Large intestine (tissue), 3 donors: ENCODE measurements around the gene RADIL. TPM values are rescaled to one million over a fixed set of nuclear protein-coding genes. Genes with fewer than 3 reads are reported as not detected.

ENCODE experiments used
- DNase-seq, 2 donors: peaks; one replicate each; pipeline versions ENCODE4 v3.0.0 to v3.0.0-alpha.2; 2013
- H3K27ac ChIP-seq: one replicate; pipeline ENCODE4 v1.5.1; 2013; ENCODE audit warnings: low read length
- H3K27me3 ChIP-seq: 2 replicates; pipeline ENCODE4 v1.6.1; 2013; ENCODE audit warnings: low read length; ENCODE audit not compliant: control insufficient read depth, insufficient read depth
- H3K36me3 ChIP-seq: 2 replicates; pipeline ENCODE4 v1.6.1; 2013; ENCODE audit warnings: low read length; ENCODE audit not compliant: control insufficient read depth, insufficient read depth
- H3K4me1 ChIP-seq: one replicate; pipeline ENCODE4 v1.6.1; 2013; ENCODE audit warnings: low read length; ENCODE audit not compliant: control insufficient read depth, insufficient read depth
- H3K4me3 ChIP-seq: one replicate; pipeline ENCODE4 v1.5.1; 2013; ENCODE audit warnings: low read length
- H3K9me3 ChIP-seq: one replicate; pipeline ENCODE4 v1.6.1; 2013; ENCODE audit warnings: mild to moderate bottlenecking, low read depth, low read length, moderate library complexity; ENCODE audit not compliant: control insufficient read depth
- WGBS: methylation state at CpG from one replicate; pipeline ENCODE4 v1.1.5; 2013; ENCODE audit warnings: low lambda C conversion rate; ENCODE audit not compliant: insufficient coverage; 5-methylcytosine and 5-hydroxymethylcytosine counted together
- polyA plus RNA-seq: library from polyadenylated mRNA; unstranded; fragments of 120-200 nt; gene quantifications from one replicate; pipeline ENCODE4 v1.2.1, GENCODE V29; 2013

The RADIL gene
- polyA plus RNA-seq, 1 donor: 2.1 TPM

- no CpG with 5 or more reads among the region's 22 CpGs for WGBS
- Histone ChIP-seq H3K36me3 (no peaks in the 10 kb centered on the region), H3K27me3 (no peaks in the 10 kb centered on the region), H3K4me3 (no peak overlapping the region), H3K27ac (no peak overlapping the region), H3K4me1 (no peaks in the 10 kb centered on the region), H3K9me3 (no peaks in the 10 kb centered on the region)
- DNase-seq: no peak
Measured at GRCh38 chr7:4837041-4837802, 46.3 kb downstream of the RADIL start.

- no peak for DNase-seq
- Histone ChIP-seq H3K36me3 (no peaks in the 10 kb centered on the region), H3K27me3 (no peaks in the 10 kb centered on the region), H3K4me1 (no peaks in the 10 kb centered on the region), H3K27ac (no peak overlapping the region), H3K4me3 (no peak overlapping the region), H3K9me3 (no peaks in the 10 kb centered on the region)
- no CpG with 5 or more reads among the region's 30 CpGs for WGBS
Measured at GRCh38 chr7:4836206-4836661, 47.3 kb downstream of the RADIL start.

- WGBS: no CpG with 5 or more reads among the region's 28 CpGs
- H3K4me3 ChIP-seq: no peak overlapping the region
- H3K36me3 ChIP-seq: no peaks in the 10 kb centered on the region
- no peak for DNase-seq
- no peaks in the 10 kb centered on the region for H3K4me1 ChIP-seq
- H3K27me3 ChIP-seq: no peaks in the 10 kb centered on the region
- no peak overlapping the region for H3K27ac ChIP-seq
- no peaks in the 10 kb centered on the region for H3K9me3 ChIP-seq
Measured at GRCh38 chr7:4835398-4836205, 47.9 kb downstream of the RADIL start.

- no peaks in the 10 kb centered on the region for H3K36me3 ChIP-seq
- no peak overlapping the region for H3K4me3 ChIP-seq
- H3K27ac ChIP-seq: no peak overlapping the region
- H3K27me3 ChIP-seq: no peaks in the 10 kb centered on the region
- H3K4me1 ChIP-seq: no peaks in the 10 kb centered on the region
- WGBS: no CpG with 5 or more reads among the region's 60 CpGs
- DNase-seq: no peak
- no peaks in the 10 kb centered on the region for H3K9me3 ChIP-seq
Measured at GRCh38 chr7:4834601-4835397, 48.7 kb downstream of the RADIL start.

GRCh38 chr7:4833691-4834600 is 49.6 kb downstream of the RADIL start:
- Histone ChIP-seq H3K9me3 (peaks cover 3% of the 10 kb centered on the region), H3K36me3 (no peaks in the 10 kb centered on the region), H3K4me3 (no peak overlapping the region), H3K27ac (no peak overlapping the region), H3K4me1 (no peaks in the 10 kb centered on the region), H3K27me3 (no peaks in the 10 kb centered on the region)
- WGBS: no CpG with 5 or more reads among the region's 36 CpGs
- no peak for DNase-seq

- Histone ChIP-seq H3K36me3 (no peaks in the 10 kb centered on the region), H3K9me3 (peaks cover 3% of the 10 kb centered on the region), H3K27me3 (no peaks in the 10 kb centered on the region), H3K4me3 (no peak overlapping the region), H3K4me1 (no peaks in the 10 kb centered on the region), H3K27ac (no peak overlapping the region)
- DNase-seq: no peak
- WGBS: no CpG with 5 or more reads among the region's 17 CpGs
Measured at GRCh38 chr7:4833176-4833575, 50.3 kb downstream of the RADIL start.

GRCh38 chr7:4832711-4833110 is 50.8 kb downstream of the RADIL start:
- H3K4me1 ChIP-seq: no peaks in the 10 kb centered on the region
- no peaks in the 10 kb centered on the region for H3K36me3 ChIP-seq
- no CpG with 5 or more reads among the region's 16 CpGs for WGBS
- no peaks in the 10 kb centered on the region for H3K27me3 ChIP-seq
- H3K27ac ChIP-seq: no peak overlapping the region
- H3K4me3 ChIP-seq: no peak overlapping the region
- peaks cover 3% of the 10 kb centered on the region for H3K9me3 ChIP-seq
- DNase-seq: no peak

GRCh38 chr7:4831723-4832495 is 51.6 kb downstream of the RADIL start:
- no peaks in the 10 kb centered on the region for H3K36me3 ChIP-seq
- 87% methylated on average over 3 of the region's 17 CpGs for WGBS
- no peaks in the 10 kb centered on the region for H3K27me3 ChIP-seq
- no peaks in the 10 kb centered on the region for H3K4me1 ChIP-seq
- no peak for DNase-seq
- peaks cover 3% of the 10 kb centered on the region for H3K9me3 ChIP-seq
- H3K4me3 ChIP-seq: no peak overlapping the region
- no peak overlapping the region for H3K27ac ChIP-seq

- peak; percentile 56 to 57 for DNase-seq
- H3K4me1 ChIP-seq: no peaks in the 10 kb centered on the region
- peaks cover 3% of the 10 kb centered on the region for H3K9me3 ChIP-seq
- H3K27ac ChIP-seq: no peak overlapping the region
- H3K4me3 ChIP-seq: no peak overlapping the region
- H3K27me3 ChIP-seq: no peaks in the 10 kb centered on the region
- no peaks in the 10 kb centered on the region for H3K36me3 ChIP-seq
- no CpG with 5 or more reads among the region's 14 CpGs for WGBS
Measured at GRCh38 chr7:4830176-4830575, 53.3 kb downstream of the RADIL start.
